HCT116 (cell line): ENCODE results near the gene ZNF302. TPM values are rescaled to one million over a fixed set of nuclear protein-coding genes. Genes with fewer than 3 reads are reported as not detected.

ENCODE experiments used
- ATAC-seq: fragments of 200-7000 bp; cut with Tn5 transposase; 2 replicates; pipeline ENCODE4 v1.9.1; 2020; ENCODE audit warnings: mild to moderate bottlenecking, moderate library complexity
- BruUV-seq: library from RNA; stranded (reverse); fragments of 400-500 nt; replicated peaks from 2 replicates; lab custom pipeline; 2021; lab: Mats Ljungman, UMichigan
- CTCF ChIA-PET: fragments of 300-600 bp; sonication (Branson Sonifier 250); formaldehyde crosslinking; loops from one replicate; lab custom pipeline; 2021; ENCODE audit warnings: antibody characterized with exemption; lab: Charles Lee
- POLR2A ChIA-PET: fragments of 300-600, 350-600 bp; sonication (Branson Sonifier 250); formaldehyde crosslinking; loops from one replicate; lab custom pipeline; 2021; ENCODE audit warnings: antibody characterized with exemption; lab: Charles Lee
- RAD21 ChIA-PET, 2 experiments: fragments of 300-600 bp; sonication (Branson Sonifier 250); formaldehyde crosslinking; loops; one replicate each; lab custom pipeline; 2023; ENCODE audit warnings: low total read pairs in 2 of 2; ENCODE audit not compliant: uncharacterized antibody in 2 of 2, unreplicated experiment in 2 of 2, low non-redundant PET in 1 of 2; lab: Charles Lee
- DNase-seq: peaks from one replicate; pipeline ENCODE4 v3.0.0-alpha.2; 2010; ENCODE audit warnings: low read depth, low spot score
- H2AFZ ChIP-seq: fragments of 200-600 bp; shearing (Covaris generic), sonication (generic); 2 replicates; pipeline ENCODE4 v1.6.1; 2017; ENCODE audit warnings: low read depth, mixed run types, mixed read lengths, antibody characterized with exemption, low read length; ENCODE audit not compliant: poor library complexity, severe bottlenecking
- H3K27ac ChIP-seq: 2 replicates; pipeline ENCODE4 v1.5.1; 2012; ENCODE audit warnings: low read depth, low read length
- H3K27me3 ChIP-seq: fragments of 200-600 bp; sonication (generic); 2 replicates; pipeline ENCODE4 v1.6.1; 2016; ENCODE audit warnings: mixed run types, low read length, mixed read lengths; ENCODE audit not compliant: insufficient read depth
- H3K36me3 ChIP-seq, 2 experiments: fragments of 200-500 bp in 1 of 2; fragments of 200-600 bp in 1 of 2; sonication (Bioruptor generic) in 1 of 2; sonication (generic) in 1 of 2; 2 replicates each; pipeline versions ENCODE4 v1.5.1 to v1.6.1; 2014 to 2016; ENCODE audit warnings: low read length in 2 of 2, inconsistent platforms in 1 of 2, mixed read lengths in 1 of 2, mixed run types in 1 of 2; ENCODE audit not compliant: insufficient read depth in 2 of 2, control insufficient read depth in 1 of 2
- H3K4me1 ChIP-seq, 2 experiments: fragments of 200-600 bp in 1 of 2; sonication (generic) in 1 of 2; 2 replicates each; pipeline versions ENCODE4 v1.5.1 to v1.6.1; 2012 to 2017; ENCODE audit warnings: low read length in 2 of 2, inconsistent platforms in 1 of 2, mild to moderate bottlenecking in 1 of 2, mixed read lengths in 1 of 2, mixed run types in 1 of 2, moderate library complexity in 1 of 2; ENCODE audit not compliant: insufficient read depth in 2 of 2, control insufficient read depth in 1 of 2
- H3K4me2 ChIP-seq: fragments of 200-600 bp; sonication (generic); 2 replicates; pipeline ENCODE4 v1.6.1; 2017; ENCODE audit warnings: mixed run types, low read length, mixed read lengths
- H3K4me3 ChIP-seq, 2 experiments: fragments of 200-600 bp in 1 of 2; sonication (generic) in 1 of 2; replicated peaks in 1 of 2; 2 replicates each; pipeline ENCODE4 v1.5.1; 2011 to 2016; ENCODE audit warnings: low read length in 2 of 2, control low read depth in 1 of 2, low read depth in 1 of 2, mild to moderate bottlenecking in 1 of 2, mixed read lengths in 1 of 2, mixed run types in 1 of 2
- H3K79me2 ChIP-seq: fragments of 200-600 bp; sonication (generic); 2 replicates; pipeline ENCODE4 v1.6.1; 2017; ENCODE audit warnings: mild to moderate bottlenecking, mixed run types, low read length, moderate library complexity, mixed read lengths; ENCODE audit not compliant: insufficient read depth
- H3K9ac ChIP-seq: fragments of 200-600 bp; sonication (generic); 2 replicates; pipeline ENCODE4 v1.6.1; 2016; ENCODE audit warnings: low read length, mixed read lengths
- H3K9me2 ChIP-seq: fragments of 200-600 bp; sonication (generic), shearing (Covaris generic); 2 replicates; pipeline ENCODE4 v1.6.1; 2017; ENCODE audit warnings: mixed run types, mild to moderate bottlenecking, moderate library complexity; ENCODE audit not compliant: insufficient read depth
- H3K9me3 ChIP-seq, 2 experiments: fragments of 200-500 bp in 1 of 2; fragments of 200-600 bp in 1 of 2; sonication (Bioruptor generic) in 1 of 2; sonication (generic) in 1 of 2; 2 replicates each; pipeline ENCODE4 v1.6.1; 2014 to 2017; ENCODE audit warnings: low read length in 2 of 2, mixed read lengths in 2 of 2, inconsistent platforms in 1 of 2, low read depth in 1 of 2, mild to moderate bottlenecking in 1 of 2, mixed run types in 1 of 2, moderate library complexity in 1 of 2; ENCODE audit not compliant: control insufficient read depth in 1 of 2, insufficient read depth in 1 of 2
- H4K20me1 ChIP-seq: fragments of 200-600 bp; sonication (generic), shearing (Covaris generic); 2 replicates; pipeline ENCODE4 v1.6.1; 2017; ENCODE audit warnings: mixed run types, mild to moderate bottlenecking, moderate library complexity; ENCODE audit not compliant: insufficient read depth
- CTCF ChIP-seq, 3 experiments: fragments of 200-600 bp in 1 of 3; sonication (generic) in 1 of 3; IDR thresholded peaks in 2 of 3; conservative IDR thresholded peaks in 1 of 3; 2 replicates each; pipeline ENCODE4 v1.5.1; 2012 to 2017; ENCODE audit warnings: low read depth in 2 of 3, low read length in 2 of 3, antibody characterized with exemption in 1 of 3, borderline replicate concordance in 1 of 3, control low read depth in 1 of 3, mild to moderate bottlenecking in 1 of 3, mixed read lengths in 1 of 3, mixed run types in 1 of 3, moderate library complexity in 1 of 3; ENCODE audit not compliant: insufficient read depth in 1 of 3
- ELF1 ChIP-seq: IDR thresholded peaks from 2 replicates; pipeline ENCODE4 v1.6.1; 2012; ENCODE audit warnings: low read depth, borderline replicate concordance
- EZH2phosphoT487 ChIP-seq: fragments of 200-600 bp; IDR thresholded peaks from 2 replicates; pipeline ENCODE4 v1.6.1; 2018; ENCODE audit warnings: antibody characterized with exemption, borderline replicate concordance
- RAD21 ChIP-seq: IDR thresholded peaks from 2 replicates; pipeline ENCODE4 v1.6.1; 2012; ENCODE audit warnings: low read depth, mild to moderate bottlenecking
- SP1 ChIP-seq: IDR thresholded peaks from 2 replicates; pipeline ENCODE4 v1.6.1; 2012; ENCODE audit warnings: low read depth
- ZFX ChIP-seq: fragments of 450-650 bp; IDR thresholded peaks from 2 replicates; pipeline ENCODE4 v1.6.1; 2017
- intact Hi-C: fragments of 100-400 bp; cut with micrococcal nuclease; formaldehyde crosslinking; loops from 2 replicates; pipeline ENCODE4 v1.10.0; 2022
- total RNA-seq: library from RNA; stranded (reverse); gene quantifications from one replicate; pipeline ENCODE4 v1.2.1, GENCODE V29; 2021; ENCODE audit not compliant: unreplicated experiment
- TF ChIP-seq, protein P1 (sequence below): IDR thresholded peaks from 2 replicates; pipeline ENCODE4 v1.6.1; 2012

ZNF302 gene
- total RNA-seq, 1 experiment from 2014 or later = 9.9 TPM

DNA sequence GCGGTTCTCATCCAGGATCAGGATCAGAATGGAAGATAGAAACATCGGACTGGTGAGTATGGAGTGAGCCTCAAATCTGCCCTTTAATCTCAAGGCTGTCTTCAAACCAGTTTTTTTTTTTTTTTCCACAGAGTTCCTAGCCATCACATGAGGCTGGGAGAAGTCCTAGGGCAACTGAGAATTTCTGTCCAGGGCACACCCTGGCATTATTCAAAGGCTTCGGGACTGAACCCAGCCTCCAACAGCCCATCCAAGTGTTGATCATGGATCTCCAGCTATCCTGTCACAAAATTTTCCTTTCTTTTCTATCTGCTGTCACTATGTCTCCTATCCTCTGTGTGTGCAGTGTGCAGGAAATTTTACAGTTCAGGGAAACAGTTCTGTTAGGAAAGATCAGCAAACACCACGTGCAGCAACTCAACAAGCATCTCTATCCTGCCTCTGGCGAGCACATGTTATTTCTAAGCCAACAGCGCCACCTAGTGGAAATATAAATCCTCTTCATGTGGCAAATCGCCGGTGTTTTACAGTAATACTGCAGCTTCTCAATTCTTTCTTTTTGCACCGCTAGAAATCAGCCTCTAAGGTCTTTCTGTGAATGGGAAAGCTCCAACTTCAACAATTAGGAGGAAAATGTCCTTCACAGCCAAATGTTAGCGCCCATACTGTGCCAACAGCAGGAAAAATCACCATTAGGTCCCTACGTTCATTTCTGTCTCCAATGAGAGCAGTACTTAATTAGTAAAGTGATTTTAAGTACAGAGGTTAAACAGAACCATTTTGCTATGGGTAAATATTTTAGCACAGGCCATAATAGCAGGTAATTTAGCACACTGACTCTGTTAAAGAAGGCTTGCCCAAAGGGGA lies 35.1 kb downstream of the ZNF302 start:
- H4K20me1 ChIP-seq = no peaks in the 10 kb centered on the region
- ATAC-seq = peak; percentile 94
- no peaks in the 10 kb centered on the region for H3K4me1 ChIP-seq
- ChIA-PET RAD21 (interaction anchor here in 1 of 2 experiments (1.2 kb wide), 1 partner anchor 73 kb away, joined by 3 read pairs; no protein-coding TSS in a partner anchor), POLR2A (interaction anchor here (1.4 kb wide), 1 partner anchor 35 kb away, joined by 3 read pairs; the partner anchor contains the start of gene ZNF302), CTCF (interaction anchor here (0.7 to 2.7 kb wide), 10 partner anchors 9 to 1282 kb away, joined by 3 to 27 read pairs (median 4); partner anchors contain the start of genes SCGB2B2, ZNF181 and ZNF302)
- no peak overlapping the region for H3K27ac ChIP-seq
- no peaks in the 10 kb centered on the region for H3K79me2 ChIP-seq
- H3K27me3 ChIP-seq = no peaks in the 10 kb centered on the region
- peak; percentile 71 for DNase-seq
- H2AFZ ChIP-seq = peak overlapping the region; percentile 80
- H3K36me3 ChIP-seq = no peaks in the 10 kb centered on the region
- no peaks in the 10 kb centered on the region for H3K9me2 ChIP-seq
- no peak for TF ChIP-seq SP1
- TF ChIP-seq ZFX = no peak
- TF ChIP-seq ELF1 = no peak
- TF ChIP-seq, protein P1, sequence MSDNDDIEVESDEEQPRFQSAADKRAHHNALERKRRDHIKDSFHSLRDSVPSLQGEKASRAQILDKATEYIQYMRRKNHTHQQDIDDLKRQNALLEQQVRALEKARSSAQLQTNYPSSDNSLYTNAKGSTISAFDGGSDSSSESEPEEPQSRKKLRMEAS = peak; percentile 78
- peak; percentile 89 for TF ChIP-seq RAD21
- TF ChIP-seq EZH2phosphoT487 = no peak
- TF ChIP-seq CTCF (IDR thresholded peaks at IDR 0.05 in 2 of 3, conservative IDR thresholded peaks at IDR 0.05 in 1 of 3; ENCODE audit: borderline replicate concordance in 1 of 3, insufficient read depth in 1 of 3, low read depth in 2 of 3, low read length in 2 of 3) = peak; percentile 50 to 83 (median 79)
- peak overlapping the region; percentile 33; the same call in 1 of the 2 replicates for H3K4me2 ChIP-seq
- H3K9me3 ChIP-seq = peaks cover 0 to 4% of the 10 kb centered on the region in 2 experiments; a peak in 1 of 4 replicates
- H3K9ac ChIP-seq = no peak overlapping the region
- BruUV-seq = no TSS peak
- intact Hi-C loops = loop anchor here (1.0 to 10.0 kb wide), 5 partner anchors 73 to 935 kb away; no protein-coding TSS in a partner anchor
- H3K4me3 ChIP-seq = no peak overlapping the region
